GM23248 (cell line): Measurements from ENCODE around the gene ANGEL2. TPM values are rescaled to one million over a fixed set of nuclear protein-coding genes. Genes with fewer than 3 reads are reported as not detected.

Experiments
- DNase-seq: peaks from one replicate; pipeline ENCODE4 v3.0.0-alpha.2; 2015
- H2AFZ ChIP-seq: fragments of 200-600 bp; sonication (generic); 2 replicates; pipeline ENCODE4 v1.6.1; 2016; ENCODE audit warnings: antibody characterized with exemption
- H3F3A ChIP-seq: fragments of 200-600 bp; sonication (generic); 2 replicates; pipeline ENCODE4 v1.6.1; 2016; ENCODE audit warnings: mild to moderate bottlenecking, antibody characterized with exemption, mixed run types; ENCODE audit not compliant: insufficient read depth
- H3K27ac ChIP-seq: fragments of 200-600 bp; sonication (generic); 2 replicates; pipeline ENCODE4 v1.5.1; 2016; ENCODE audit warnings: mild to moderate bottlenecking
- H3K27me3 ChIP-seq: fragments of 200-600 bp; sonication (generic); replicated peaks from 2 replicates; pipeline ENCODE4 v1.6.1; 2016; ENCODE audit warnings: mild to moderate bottlenecking; ENCODE audit not compliant: insufficient read depth
- H3K36me3 ChIP-seq: fragments of 200-600 bp; sonication (generic); 2 replicates; pipeline ENCODE4 v1.6.1; 2016; ENCODE audit warnings: low read depth, mild to moderate bottlenecking
- H3K4me1 ChIP-seq: fragments of 200-600 bp; sonication (generic); 2 replicates; pipeline ENCODE4 v1.6.1; 2016; ENCODE audit warnings: mild to moderate bottlenecking; ENCODE audit not compliant: insufficient read depth
- H3K4me2 ChIP-seq: fragments of 200-600 bp; sonication (generic); one replicate; pipeline ENCODE4 v1.6.1; 2016; ENCODE audit warnings: mild to moderate bottlenecking; ENCODE audit not compliant: unreplicated experiment
- H3K4me3 ChIP-seq: fragments of 200-600 bp; sonication (generic); 2 replicates; pipeline ENCODE4 v1.5.1; 2016; ENCODE audit warnings: mild to moderate bottlenecking
- H3K79me2 ChIP-seq: fragments of 200-600 bp; sonication (generic); 2 replicates; pipeline ENCODE4 v1.6.1; 2016; ENCODE audit warnings: mild to moderate bottlenecking; ENCODE audit not compliant: insufficient read depth
- H3K9ac ChIP-seq: fragments of 200-600 bp; sonication (generic); 2 replicates; pipeline ENCODE4 v1.6.1; 2016; ENCODE audit warnings: mild to moderate bottlenecking
- H3K9me2 ChIP-seq: fragments of 200-600 bp; sonication (generic); 2 replicates; pipeline ENCODE4 v1.6.1; 2016; ENCODE audit warnings: mixed run types, mild to moderate bottlenecking, moderate library complexity; ENCODE audit not compliant: insufficient read depth
- H3K9me3 ChIP-seq: fragments of 200-600 bp; sonication (generic); one replicate; pipeline ENCODE4 v1.6.1; 2017; ENCODE audit warnings: low read depth
- H4K20me1 ChIP-seq: fragments of 200-600 bp; sonication (generic); 2 replicates; pipeline ENCODE4 v1.6.0; 2016; ENCODE audit not compliant: insufficient read depth
- EZH2 ChIP-seq: fragments of 200-600 bp; sonication (generic); IDR thresholded peaks from 2 replicates; pipeline ENCODE4 v1.6.1; 2018; ENCODE audit warnings: antibody characterized with exemption, mild to moderate bottlenecking; ENCODE audit not compliant: insufficient read depth, poor library complexity, severe bottlenecking
- EZH2phosphoT487 ChIP-seq: fragments of 200-600 bp; sonication (generic); IDR thresholded peaks from 2 replicates; pipeline ENCODE4 v1.6.1; 2018; ENCODE audit warnings: antibody characterized with exemption, moderate library complexity, mild to moderate bottlenecking, low read depth; ENCODE audit not compliant: insufficient read depth
- WGBS, 2 experiments: methylation state at CpG; one replicate each; pipeline ENCODE4 v1.1.6; 2015 to 2017; ENCODE audit warnings: low lambda C conversion rate in 2 of 2, low coverage in 1 of 2; ENCODE audit errors: missing lambda C conversion rate in 2 of 2; 5-methylcytosine and 5-hydroxymethylcytosine counted together
- in situ Hi-C: fragments of 300-500 bp; cut with MboI; formaldehyde crosslinking; loops from 2 replicates; pipeline ENCODE4 v1.15.0; 2020
- polyA plus RNA-seq: library from polyadenylated mRNA; unstranded; fragments of >200 nt; fragmentation: Nextera tagmentation; extraction: Ambion mirVana; gene quantifications from 2 replicates; pipeline ENCODE4 v1.2.1, GENCODE V29; 2016
- total RNA-seq: library from RNA; depleted of rRNA; stranded (reverse); fragments of >200 nt; shearing (Covaris generic); gene quantifications from 2 replicates; pipeline ENCODE4 v1.2.3, GENCODE V29; 2014

Gene ANGEL2
- total and polyA plus RNA-seq, 2 experiments from 2014 or later, result 19.7 to 28.5 TPM

DNA sequence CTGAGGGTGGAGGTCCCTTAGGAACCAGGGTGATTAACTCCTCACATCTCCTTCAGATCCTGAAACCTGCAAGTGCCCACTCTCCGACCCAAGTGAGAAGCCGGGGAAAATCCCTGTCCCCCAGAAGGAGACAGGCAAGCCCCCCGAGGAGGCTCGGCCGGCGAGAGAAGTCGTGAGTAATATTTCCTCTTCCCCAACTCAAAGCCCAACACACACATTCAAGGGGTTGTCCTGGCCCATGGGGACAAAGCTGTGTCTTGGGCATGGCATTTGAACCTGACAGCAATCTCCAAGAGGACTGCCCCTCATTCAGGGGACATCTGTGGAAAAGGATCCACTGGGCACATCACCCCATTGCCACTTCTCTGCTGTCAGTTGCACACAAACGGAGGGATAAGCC lies 41.8 kb downstream of the ANGEL2 start:
- Histone ChIP-seq H3K9me2 (no peaks in the 10 kb centered on the region), H3K27me3 (peaks cover 23% of the 10 kb centered on the region), H3K9me3 (no peaks in the 10 kb centered on the region), H3K36me3 (no peaks in the 10 kb centered on the region), H3F3A (no peaks in the 10 kb centered on the region), H3K9ac (no peak overlapping the region), H2AFZ (no peak overlapping the region), H3K27ac (no peak overlapping the region), H3K4me2 (no peak overlapping the region), H3K79me2 (no peaks in the 10 kb centered on the region), H3K4me3 (no peak overlapping the region), H4K20me1 (no peaks in the 10 kb centered on the region), H3K4me1 (no peaks in the 10 kb centered on the region)
- in situ Hi-C loops, result no loop called here
- WGBS, 2 experiments, result 75 to 87% methylated on average over 8 of the region's 8 CpGs
- no peak for DNase-seq
- TF ChIP-seq EZH2phosphoT487, result no peak
- TF ChIP-seq EZH2, result no peak

DNA sequence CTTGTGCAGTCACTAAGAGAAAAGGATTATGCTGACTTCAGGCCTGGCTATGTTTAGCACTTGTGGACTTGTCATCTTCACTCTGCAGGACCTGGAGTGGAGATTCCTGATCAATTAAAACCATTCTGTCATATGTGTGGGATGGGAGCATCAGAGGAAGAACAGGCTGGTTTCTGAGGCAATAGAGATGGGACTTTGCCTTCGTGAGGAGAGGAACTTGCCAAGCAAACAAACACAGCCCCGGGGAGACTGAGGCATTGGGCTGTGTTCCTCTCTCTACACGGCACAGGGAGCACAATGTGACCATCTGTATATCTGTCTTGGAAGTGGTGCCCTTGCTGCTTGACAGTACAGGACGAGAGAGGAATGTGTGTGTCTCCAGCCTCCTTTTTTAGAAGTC lies 42.2 kb downstream of the ANGEL2 start:
- Histone ChIP-seq H4K20me1 (no peaks in the 10 kb centered on the region), H3K9ac (no peak overlapping the region), H3K79me2 (no peaks in the 10 kb centered on the region), H3K9me2 (no peaks in the 10 kb centered on the region), H3K9me3 (no peaks in the 10 kb centered on the region), H2AFZ (no peak overlapping the region), H3K4me1 (no peaks in the 10 kb centered on the region), H3F3A (no peaks in the 10 kb centered on the region), H3K4me3 (no peak overlapping the region), H3K27ac (no peak overlapping the region), H3K27me3 (peaks cover 19% of the 10 kb centered on the region; the same call in 1 of the 2 replicates), H3K36me3 (no peaks in the 10 kb centered on the region), H3K4me2 (no peak overlapping the region)
- DNase-seq, result no peak
- 29 to 33% methylated on average over 4 of the region's 4 CpGs for WGBS, 2 experiments
- TF ChIP-seq EZH2, result no peak
- TF ChIP-seq EZH2phosphoT487, result no peak
- in situ Hi-C loops, result no loop called here

DNA sequence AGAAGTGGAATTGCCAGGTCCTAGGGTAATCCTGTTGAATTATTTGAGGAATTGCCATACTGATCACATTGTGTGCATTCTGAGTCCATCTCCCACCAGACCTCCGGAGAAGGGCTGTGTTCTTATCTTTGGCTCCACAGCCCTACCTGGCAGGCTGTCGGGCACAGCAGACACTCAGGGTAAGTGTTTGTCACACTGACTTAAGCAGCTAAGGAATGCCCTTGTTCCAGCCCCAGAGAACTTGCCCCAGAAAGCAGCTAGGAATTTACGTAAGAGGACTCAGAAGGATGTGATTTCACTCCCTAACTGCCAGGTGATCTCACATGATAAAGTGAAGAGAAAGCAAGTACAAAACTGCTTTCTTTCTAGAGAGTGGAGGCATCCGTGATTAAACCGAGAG lies 44.4 kb downstream of the ANGEL2 start:
- no peak overlapping the region for H3K27ac ChIP-seq
- H2AFZ ChIP-seq, result no peak overlapping the region
- H3K9ac ChIP-seq, result no peak overlapping the region
- H4K20me1 ChIP-seq, result no peaks in the 10 kb centered on the region
- in situ Hi-C loops, result no loop called here
- H3K4me2 ChIP-seq, result no peak overlapping the region
- H3K4me3 ChIP-seq, result no peak overlapping the region
- H3F3A ChIP-seq, result no peaks in the 10 kb centered on the region
- 75 to 82% methylated on average over 5 of the region's 5 CpGs for WGBS, 2 experiments
- H3K9me3 ChIP-seq, result no peaks in the 10 kb centered on the region
- DNase-seq, result no peak
- no peaks in the 10 kb centered on the region for H3K9me2 ChIP-seq
- peaks cover 18% of the 10 kb centered on the region; the same call in 1 of the 2 replicates for H3K27me3 ChIP-seq
- TF ChIP-seq EZH2 (no peak), EZH2phosphoT487 (no peak)
- H3K4me1 ChIP-seq, result no peaks in the 10 kb centered on the region
- H3K79me2 ChIP-seq, result no peaks in the 10 kb centered on the region
- no peaks in the 10 kb centered on the region for H3K36me3 ChIP-seq

DNA sequence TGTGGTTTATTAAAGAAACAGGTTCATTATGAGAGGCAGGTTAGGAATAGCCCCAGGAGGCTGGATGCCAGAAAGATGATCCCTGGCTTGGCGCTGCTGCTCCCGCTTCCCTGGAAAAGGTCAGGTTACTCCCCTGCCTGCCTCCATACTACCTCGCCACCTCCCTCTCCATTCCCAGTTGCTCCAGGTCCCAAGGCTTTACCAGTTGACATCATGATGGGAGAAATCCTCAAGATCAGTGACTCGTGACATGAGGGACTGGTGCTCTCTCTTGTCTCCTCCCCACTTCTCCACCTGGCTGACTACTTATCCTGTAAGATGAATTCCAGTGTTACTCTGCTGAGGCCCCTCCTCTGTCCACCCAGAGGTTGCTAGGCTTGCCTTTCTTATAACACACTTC lies 45.6 kb downstream of the ANGEL2 start:
- Histone ChIP-seq H3K4me3 (no peak overlapping the region), H4K20me1 (no peaks in the 10 kb centered on the region), H3K36me3 (no peaks in the 10 kb centered on the region), H3K4me2 (no peak overlapping the region), H3K9me2 (no peaks in the 10 kb centered on the region), H3K4me1 (no peaks in the 10 kb centered on the region), H3K9ac (no peak overlapping the region), H3F3A (no peaks in the 10 kb centered on the region), H3K27ac (no peak overlapping the region), H3K79me2 (no peaks in the 10 kb centered on the region), H2AFZ (no peak overlapping the region), H3K9me3 (no peaks in the 10 kb centered on the region), H3K27me3 (peaks cover 18% of the 10 kb centered on the region; the same call in 1 of the 2 replicates)
- no peak for TF ChIP-seq EZH2
- TF ChIP-seq EZH2phosphoT487, result no peak
- DNase-seq, result no peak
- in situ Hi-C loops, result no loop called here
- 68 to 71% methylated on average over 4 of the region's 4 CpGs for WGBS, 2 experiments

DNA sequence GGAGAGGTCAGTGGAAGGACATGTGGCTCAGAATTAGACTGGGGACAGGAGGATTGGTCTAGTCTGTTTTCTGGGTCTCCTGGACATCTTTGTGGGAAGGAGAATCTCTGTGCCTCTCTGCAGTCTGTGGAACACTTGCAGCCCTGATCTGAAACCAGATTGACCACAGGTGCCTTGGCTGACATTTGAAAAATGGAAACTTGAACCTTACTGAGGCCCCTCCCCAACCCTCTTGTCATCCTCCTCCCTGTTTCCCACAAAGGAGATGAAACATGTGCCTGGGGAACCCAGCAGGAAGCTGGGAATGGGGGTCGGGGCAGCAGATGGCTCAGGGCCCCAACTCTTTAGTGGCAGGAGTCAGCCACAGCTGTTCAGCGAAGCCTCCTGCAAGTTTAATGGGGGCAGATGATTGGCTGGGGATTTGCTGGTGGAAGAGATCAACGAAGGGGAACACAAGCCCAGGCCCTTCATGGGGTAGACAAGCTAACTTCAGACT lies 47.3 kb downstream of the ANGEL2 start:
- Histone ChIP-seq H3K4me3 (no peak overlapping the region), H3K79me2 (no peaks in the 10 kb centered on the region), H3K36me3 (no peaks in the 10 kb centered on the region), H3K27me3 (peaks cover 26% of the 10 kb centered on the region; the same call in 1 of the 2 replicates), H3F3A (no peaks in the 10 kb centered on the region), H3K27ac (no peak overlapping the region), H3K9me3 (no peaks in the 10 kb centered on the region), H4K20me1 (no peaks in the 10 kb centered on the region), H3K9ac (no peak overlapping the region), H3K4me1 (no peaks in the 10 kb centered on the region), H2AFZ (no peak overlapping the region), H3K9me2 (no peaks in the 10 kb centered on the region), H3K4me2 (no peak overlapping the region)
- no peak for TF ChIP-seq EZH2
- no peak for TF ChIP-seq EZH2phosphoT487
- no peak for DNase-seq
- WGBS, 2 experiments, result 48 to 54% methylated on average over 3 of the region's 3 CpGs
- in situ Hi-C loops, result no loop called here
